Uterus (tissue), 4 donors: Measurements from ENCODE around the gene SEC14L3. TPM values are rescaled to one million over a fixed set of nuclear protein-coding genes. Genes with fewer than 3 reads are reported as not detected.

ENCODE experiments used
- DNase-seq, 2 donors: peaks; one replicate each; pipeline ENCODE4 v3.0.0-alpha.2; 2019 to 2020
- H3K27ac ChIP-seq, 2 donors: fragments of 200-600 bp; sonication (generic); 1 replicate in 1 of 2; 2 replicates in 1 of 2; pipeline ENCODE4 v1.5.1; 2016 to 2018
- H3K27me3 ChIP-seq, 2 donors: fragments of 200-600 bp; sonication (generic); one replicate each; pipeline ENCODE4 v1.5.1; 2018 to 2019; ENCODE audit warnings: control low read depth in 1 of 2
- H3K36me3 ChIP-seq, 2 donors: fragments of 200-600 bp; sonication (generic); one replicate each; pipeline ENCODE4 v1.5.1; 2019; ENCODE audit warnings: control low read depth in 1 of 2
- H3K4me1 ChIP-seq, 2 donors: fragments of 200-600 bp; sonication (generic); one replicate each; pipeline ENCODE4 v1.5.1; 2018 to 2019; ENCODE audit warnings: control low read depth in 1 of 2
- H3K4me3 ChIP-seq, 2 donors: fragments of 200-600 bp; sonication (generic); 1 replicate in 1 of 2; 2 replicates in 1 of 2; pipeline ENCODE4 v1.5.1; 2018 to 2019; ENCODE audit warnings: mild to moderate bottlenecking in 1 of 2
- H3K9me3 ChIP-seq, 2 donors: fragments of 200-600 bp; sonication (generic); one replicate each; pipeline ENCODE4 v1.5.1; 2019; ENCODE audit warnings: control low read depth in 1 of 2
- CTCF ChIP-seq, 4 experiments: fragments of 200-600 bp in 2 of 4; fragments of 450-650 bp in 2 of 4; sonication (generic) in 2 of 4; IDR thresholded peaks; one replicate each; pipeline ENCODE4 v1.5.1; 2016 to 2019; ENCODE audit warnings: antibody characterized with exemption in 4 of 4, mild to moderate bottlenecking in 2 of 4, moderate library complexity in 1 of 4
- POLR2A ChIP-seq, 2 donors: fragments of 450-650 bp; IDR thresholded peaks; one replicate each; pipeline ENCODE4 v1.6.1; 2016; ENCODE audit warnings: antibody characterized with exemption in 2 of 2, mild to moderate bottlenecking in 1 of 2, moderate library complexity in 1 of 2
- intact Hi-C: fragments of 100-400 bp; cut with DNase I; formaldehyde crosslinking; loops from one replicate; pipeline ENCODE4 v1.15.1; 2023; ENCODE audit warnings: low total_unique reads
- total RNA-seq, 4 donors: library from RNA; depleted of rRNA in 3 of 4; stranded (reverse); fragments of >200 nt in 3 of 4; gene quantifications; one replicate each; pipeline versions ENCODE4 v1.1.0 to v1.2.4, GENCODE V29; 2014 to 2023
- donor health status: DM: yes; HTN: yes; CAD: no.

SEC14L3 gene
- not detected for total RNA-seq

GRCh38 chr22:30471616-30472318, at the start of gene SEC14L3:
Gene SEC14L3 (minus strand): TSS chr22:30472017. CDS start chr22:30471958, 59 bp downstream.
- Histone ChIP-seq H3K4me1 (no peaks in the 10 kb centered on the region), H3K27me3 (no peaks in the 10 kb centered on the region), H3K4me3 (no peak within 1 kb of the TSS), H3K36me3 (no peaks in the 10 kb centered on the region), H3K9me3 (no peaks in the 10 kb centered on the region), H3K27ac (no peak within 1 kb of the TSS)
- no peak for DNase-seq
- intact Hi-C loops: no loop called here
- TF ChIP-seq CTCF (IDR thresholded peaks at IDR 0.05): no peak
- no peak for TF ChIP-seq POLR2A (IDR thresholded peaks at IDR 0.05)

- no peaks in the 10 kb centered on the region for H3K9me3 ChIP-seq
- no peaks in the 10 kb centered on the region for H3K27me3 ChIP-seq
- TF ChIP-seq POLR2A (IDR thresholded peaks at IDR 0.05) (no peak), CTCF (IDR thresholded peaks at IDR 0.05) (no peak)
- no peaks in the 10 kb centered on the region for H3K4me1 ChIP-seq
- H3K4me3 ChIP-seq: no peak overlapping the region
- DNase-seq: no peak
- intact Hi-C loops: no loop called here
- H3K27ac ChIP-seq: no peak overlapping the region
- no peaks in the 10 kb centered on the region for H3K36me3 ChIP-seq
These were observed 48.1 kb upstream of the SEC14L3 start for GRCh38 chr22:30519842-30520425.

GRCh38 chr22:30516731-30517130, 44.9 kb upstream of the SEC14L3 start:
- Histone ChIP-seq H3K27me3 (no peaks in the 10 kb centered on the region), H3K27ac (no peak overlapping the region), H3K4me3 (no peak overlapping the region), H3K9me3 (no peaks in the 10 kb centered on the region), H3K36me3 (no peaks in the 10 kb centered on the region), H3K4me1 (no peaks in the 10 kb centered on the region)
- DNase-seq: no peak
- TF ChIP-seq CTCF (IDR thresholded peaks at IDR 0.05) (no peak), POLR2A (IDR thresholded peaks at IDR 0.05) (no peak)
- intact Hi-C loops: no loop called here

GRCh38 chr22:30516273-30516672, 44.5 kb upstream of the SEC14L3 start:
- Histone ChIP-seq H3K27ac (no peak overlapping the region), H3K4me1 (no peaks in the 10 kb centered on the region), H3K4me3 (no peak overlapping the region), H3K27me3 (no peaks in the 10 kb centered on the region), H3K9me3 (no peaks in the 10 kb centered on the region), H3K36me3 (no peaks in the 10 kb centered on the region)
- TF ChIP-seq CTCF (IDR thresholded peaks at IDR 0.05): no peak
- intact Hi-C loops: no loop called here
- no peak for DNase-seq

GRCh38 chr22:30514252-30514651, 42.4 kb upstream of the SEC14L3 start:
- H3K4me1 ChIP-seq: no peaks in the 10 kb centered on the region
- intact Hi-C loops: no loop called here
- no peak for DNase-seq
- no peaks in the 10 kb centered on the region for H3K36me3 ChIP-seq
- H3K4me3 ChIP-seq: no peak overlapping the region
- no peak for TF ChIP-seq POLR2A (IDR thresholded peaks at IDR 0.05)
- TF ChIP-seq CTCF (IDR thresholded peaks at IDR 0.05): no peak
- no peaks in the 10 kb centered on the region for H3K9me3 ChIP-seq
- H3K27me3 ChIP-seq: no peaks in the 10 kb centered on the region
- no peak overlapping the region for H3K27ac ChIP-seq
